ENCODE results near the gene TMEM179B.
A peak's percentile ranks its signal among the peaks of the same experiment; 100 is the strongest.
"Not testable (repeated sequence)": the region's sequence is repeated elsewhere in the genome, so short reads cannot be mapped to it uniquely, and the experiment has no call there.

The TMEM179B gene

GRCh38 chr11:62805961-62806441, 18.8 kb downstream of the TMEM179B start:
- Mint-ChIP-seq H3K27me3 (no peaks in the 10 kb centered on the region), H3K27ac (peak overlapping the region; percentile 72 to 99), H3K9me3 (no peaks in the 10 kb centered on the region), H3K4me3 (peak overlapping the region; percentile 99), H3K4me1 (peaks cover 48% of the 10 kb centered on the region)
- ATAC-seq (peak; percentile 48), DNase-seq (peak; percentile 25 to 32)

GRCh38 chr11:62806611-62807121, 19.5 kb downstream of the TMEM179B start:
- Mint-ChIP-seq H3K9me3 (no peaks in the 10 kb centered on the region), H3K27ac (peak overlapping the region in 1 of 2 donors; percentile 72), H3K4me3 (peak overlapping the region; percentile 99), H3K4me1 (peaks cover 44% of the 10 kb centered on the region), H3K27me3 (no peaks in the 10 kb centered on the region)
- no peak for DNase-seq
- no peak for ATAC-seq

- DNase-seq (no peak), ATAC-seq (no peak)
- peak overlapping the region in 1 of 2 donors; percentile 2 for H3K27ac Mint-ChIP-seq
- no peaks in the 10 kb centered on the region for H3K27me3 Mint-ChIP-seq
- no peaks in the 10 kb centered on the region for H3K9me3 Mint-ChIP-seq
- no peak overlapping the region for H3K4me3 Mint-ChIP-seq
- peaks cover 9% of the 10 kb centered on the region for H3K4me1 Mint-ChIP-seq
Observed at GRCh38 chr11:62810748-62811147, 23.5 kb downstream of the TMEM179B start.

GRCh38 chr11:62811659-62812058, 24.5 kb downstream of the TMEM179B start:
- Mint-ChIP-seq H3K27ac (peak overlapping the region; percentile 7 to 31), H3K9me3 (no peaks in the 10 kb centered on the region)
- no peak for ATAC-seq

GRCh38 chr11:62816557-62816956, 29.4 kb downstream of the TMEM179B start:
- no peak for ATAC-seq
- no peaks in the 10 kb centered on the region for H3K27me3 Mint-ChIP-seq
- DNase-seq: no peak
- no peaks in the 10 kb centered on the region for H3K4me1 Mint-ChIP-seq
- no peaks in the 10 kb centered on the region for H3K9me3 Mint-ChIP-seq
- H3K27ac Mint-ChIP-seq: no peak overlapping the region
- no peak overlapping the region for H3K4me3 Mint-ChIP-seq

More at GRCh38 chr11:62811659-62812058, 24.5 kb downstream of the TMEM179B start:
- Mint-ChIP-seq H3K4me1 (peaks cover 2% of the 10 kb centered on the region), H3K4me3 (no peak overlapping the region), H3K27me3 (no peaks in the 10 kb centered on the region)
- DNase-seq: no peak

GRCh38 chr11:62817129-62817528, 29.9 kb downstream of the TMEM179B start:
- H3K4me1 Mint-ChIP-seq: no peaks in the 10 kb centered on the region
- no peaks in the 10 kb centered on the region for H3K9me3 Mint-ChIP-seq
- no peak overlapping the region for H3K27ac Mint-ChIP-seq
- ATAC-seq (no peak), DNase-seq (no peak)
- no peaks in the 10 kb centered on the region for H3K27me3 Mint-ChIP-seq
- H3K4me3 Mint-ChIP-seq: no peak overlapping the region

- DNase-seq (no peak), ATAC-seq (no peak)
- peaks cover 18% of the 10 kb centered on the region for H3K4me1 Mint-ChIP-seq
- H3K4me3 Mint-ChIP-seq: no peak overlapping the region
- H3K27me3 Mint-ChIP-seq: no peaks in the 10 kb centered on the region
- peak overlapping the region in 1 of 2 donors; percentile 93 for H3K27ac Mint-ChIP-seq
- no peaks in the 10 kb centered on the region for H3K9me3 Mint-ChIP-seq
Observed at GRCh38 chr11:62823677-62824076, 36.5 kb downstream of the TMEM179B start.

- H3K27ac Mint-ChIP-seq, H3K4me3 Mint-ChIP-seq, H3K9me3 Mint-ChIP-seq, ATAC-seq, DNase-seq, H3K27me3 Mint-ChIP-seq: not testable (repeated sequence)
- H3K4me1 Mint-ChIP-seq: peaks cover 49% of the 10 kb centered on the region
Observed at GRCh38 chr11:62828130-62828529, 40.9 kb downstream of the TMEM179B start.

- ATAC-seq: no peak
- DNase-seq: no peak
Observed at GRCh38 chr11:62830904-62831519, 43.8 kb downstream of the TMEM179B start.

GRCh38 chr11:62831520-62832335, 44.5 kb downstream of the TMEM179B start, which contains the start of gene STX5:
Gene STX5 (minus strand): TSS chr11:62832051. CDS start chr11:62831243, 808 bp downstream.
- peak within 1 kb of the TSS; percentile 98 to 100 for H3K27ac Mint-ChIP-seq
- peak within 1 kb of the TSS; percentile 91 for H3K4me3 Mint-ChIP-seq
- DNase-seq (peak; percentile 99), ATAC-seq (peak; percentile 94)
- H3K27me3 Mint-ChIP-seq: no peaks in the 10 kb centered on the region
- H3K4me1 Mint-ChIP-seq: peaks cover 62% of the 10 kb centered on the region
- no peaks in the 10 kb centered on the region for H3K9me3 Mint-ChIP-seq

More at GRCh38 chr11:62830904-62831519, 43.8 kb downstream of the TMEM179B start:
- Mint-ChIP-seq H3K27me3 (no peaks in the 10 kb centered on the region), H3K4me3 (peak overlapping the region; percentile 91), H3K4me1 (peaks cover 57% of the 10 kb centered on the region), H3K9me3 (no peaks in the 10 kb centered on the region), H3K27ac (peak overlapping the region; percentile 98 to 100)

GRCh38 chr11:62832336-62833234, 45.4 kb downstream of the TMEM179B start, which contains the start of gene TEX54:
Gene TEX54 (minus strand): TSS chr11:62832841.
- DNase-seq (no peak), ATAC-seq (peak; percentile 24)
- H3K4me3 Mint-ChIP-seq: peak within 1 kb of the TSS; percentile 91
- peak within 1 kb of the TSS; percentile 98 to 100 for H3K27ac Mint-ChIP-seq
- no peaks in the 10 kb centered on the region for H3K9me3 Mint-ChIP-seq
- peaks cover 71% of the 10 kb centered on the region for H3K4me1 Mint-ChIP-seq
- H3K27me3 Mint-ChIP-seq: no peaks in the 10 kb centered on the region

- Mint-ChIP-seq H3K4me3 (no peak overlapping the region), H3K27me3 (no peaks in the 10 kb centered on the region), H3K27ac (peak overlapping the region in 1 of 2 donors; percentile 56), H3K4me1 (peaks cover 79% of the 10 kb centered on the region), H3K9me3 (no peaks in the 10 kb centered on the region)
- no peak for ATAC-seq
- no peak for DNase-seq
Observed at GRCh38 chr11:62835336-62835735, 48.1 kb downstream of the TMEM179B start.

- peaks cover 50% of the 10 kb centered on the region for H3K4me1 Mint-ChIP-seq
- ATAC-seq (peak; percentile 64), DNase-seq (peak; percentile 84 to 92)
- no peak within 1 kb of the TSS for H3K4me3 Mint-ChIP-seq
- H3K9me3 Mint-ChIP-seq: no peaks in the 10 kb centered on the region
- H3K27me3 Mint-ChIP-seq: no peaks in the 10 kb centered on the region
- no peak within 1 kb of the TSS for H3K27ac Mint-ChIP-seq
Observed at GRCh38 chr11:62839050-62839945, 52.1 kb downstream of the TMEM179B start, which contains the start of gene WDR74. Gene WDR74 (minus strand): TSS chr11:62839590. CDS start chr11:62839570, 20 bp downstream.
